Measurements from ENCODE around the gene ESYT3. TPM values are rescaled to one million over a fixed set of nuclear protein-coding genes. Genes with fewer than 3 reads are reported as not detected.

The ESYT3 gene
- total and polyA plus RNA-seq, 2 of the 8 experiments (the other 6 are each of a cell fraction or from before 2014, with no cell fraction given) = 4.4 to 7.3 TPM

DNA sequence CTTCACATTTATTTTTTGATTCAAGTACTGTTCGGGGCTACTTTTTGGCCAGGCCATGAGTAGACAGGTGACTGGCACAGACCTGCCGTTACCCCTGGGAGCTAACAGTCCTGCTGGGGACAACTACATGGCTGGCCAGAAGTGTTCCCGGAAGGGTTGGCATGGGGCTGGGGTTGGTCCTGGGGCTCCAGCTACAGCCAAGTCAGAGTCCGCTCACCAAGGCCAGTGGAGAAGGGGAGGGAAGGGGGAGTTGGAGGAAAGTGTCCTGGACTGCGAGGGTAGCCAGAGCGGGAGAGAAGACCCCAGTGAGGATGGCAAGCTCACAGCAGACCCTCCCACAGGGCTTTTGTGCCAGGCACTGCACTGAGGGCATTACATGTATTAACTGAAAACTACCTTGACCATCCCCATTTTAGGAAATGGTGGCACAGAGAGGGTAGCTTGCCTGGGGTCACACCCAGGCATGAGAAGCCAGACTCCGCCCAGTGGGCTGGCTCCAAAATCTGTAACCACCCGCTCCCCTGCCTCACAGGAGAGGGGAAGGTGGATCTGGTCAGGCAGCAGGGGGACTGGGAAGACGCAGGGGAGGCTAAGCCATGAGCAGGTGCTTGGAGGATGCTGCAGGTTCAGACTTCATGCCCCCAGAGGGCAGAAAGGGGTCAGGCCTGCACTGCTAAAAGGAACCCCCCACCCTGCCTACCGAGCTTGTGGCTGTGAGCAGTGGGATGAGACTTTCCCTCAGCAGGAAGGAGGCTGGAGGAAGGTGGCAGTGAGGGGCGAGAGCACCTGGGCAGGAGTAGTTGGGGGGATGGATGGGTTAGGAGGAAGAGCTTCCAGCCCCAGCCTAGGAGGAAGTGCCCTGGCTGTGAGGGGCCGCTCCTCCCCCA is 38.3 kb upstream of the ESYT3 start (continued):
- no peak for TF ChIP-seq SRF (IDR thresholded peaks at IDR 0.05; ENCODE audit: low read depth, low read length)
- TF ChIP-seq, protein P1, sequence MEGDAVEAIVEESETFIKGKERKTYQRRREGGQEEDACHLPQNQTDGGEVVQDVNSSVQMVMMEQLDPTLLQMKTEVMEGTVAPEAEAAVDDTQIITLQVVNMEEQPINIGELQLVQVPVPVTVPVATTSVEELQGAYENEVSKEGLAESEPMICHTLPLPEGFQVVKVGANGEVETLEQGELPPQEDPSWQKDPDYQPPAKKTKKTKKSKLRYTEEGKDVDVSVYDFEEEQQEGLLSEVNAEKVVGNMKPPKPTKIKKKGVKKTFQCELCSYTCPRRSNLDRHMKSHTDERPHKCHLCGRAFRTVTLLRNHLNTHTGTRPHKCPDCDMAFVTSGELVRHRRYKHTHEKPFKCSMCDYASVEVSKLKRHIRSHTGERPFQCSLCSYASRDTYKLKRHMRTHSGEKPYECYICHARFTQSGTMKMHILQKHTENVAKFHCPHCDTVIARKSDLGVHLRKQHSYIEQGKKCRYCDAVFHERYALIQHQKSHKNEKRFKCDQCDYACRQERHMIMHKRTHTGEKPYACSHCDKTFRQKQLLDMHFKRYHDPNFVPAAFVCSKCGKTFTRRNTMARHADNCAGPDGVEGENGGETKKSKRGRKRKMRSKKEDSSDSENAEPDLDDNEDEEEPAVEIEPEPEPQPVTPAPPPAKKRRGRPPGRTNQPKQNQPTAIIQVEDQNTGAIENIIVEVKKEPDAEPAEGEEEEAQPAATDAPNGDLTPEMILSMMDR (IDR thresholded peaks at IDR 0.05; ENCODE audit: control extremely low read depth in 1 of 3, insufficient read depth in 1 of 3, low read depth in 1 of 3, low read length in 3 of 3) = no peak
- TF ChIP-seq MAFK (IDR thresholded peaks at IDR 0.05; ENCODE audit: low read depth, low read length) = no peak
- TF ChIP-seq EGR1 (IDR thresholded peaks at IDR 0.05; ENCODE audit: borderline replicate concordance, low read depth, low read length) = no peak
- no peak for TF ChIP-seq TCF12 (IDR thresholded peaks at IDR 0.05; ENCODE audit: low read depth, low read length)
- no peak for TF ChIP-seq EZH2 (IDR thresholded peaks at IDR 0.05; ENCODE audit: low read depth, low read length, severe bottlenecking)
- no peak for TF ChIP-seq GTF2F1 (IDR thresholded peaks at IDR 0.05; ENCODE audit: borderline replicate concordance, low read depth, low read length)
- TF ChIP-seq, protein P2, sequence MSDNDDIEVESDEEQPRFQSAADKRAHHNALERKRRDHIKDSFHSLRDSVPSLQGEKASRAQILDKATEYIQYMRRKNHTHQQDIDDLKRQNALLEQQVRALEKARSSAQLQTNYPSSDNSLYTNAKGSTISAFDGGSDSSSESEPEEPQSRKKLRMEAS (IDR thresholded peaks at IDR 0.05) = no peak
- TF ChIP-seq ZNF274 (IDR thresholded peaks at IDR 0.05; ENCODE audit: borderline replicate concordance, extremely low read depth, low read length) = no peak

Measured in H1 (cell line).